ENCODE results near the gene ARHGAP1. TPM values are rescaled to one million over a fixed set of nuclear protein-coding genes. Genes with fewer than 3 reads are reported as not detected.

Gene ARHGAP1
- total RNA-seq, 2 experiments from 2014 or later = 52.9 to 54.4 TPM

DNA sequence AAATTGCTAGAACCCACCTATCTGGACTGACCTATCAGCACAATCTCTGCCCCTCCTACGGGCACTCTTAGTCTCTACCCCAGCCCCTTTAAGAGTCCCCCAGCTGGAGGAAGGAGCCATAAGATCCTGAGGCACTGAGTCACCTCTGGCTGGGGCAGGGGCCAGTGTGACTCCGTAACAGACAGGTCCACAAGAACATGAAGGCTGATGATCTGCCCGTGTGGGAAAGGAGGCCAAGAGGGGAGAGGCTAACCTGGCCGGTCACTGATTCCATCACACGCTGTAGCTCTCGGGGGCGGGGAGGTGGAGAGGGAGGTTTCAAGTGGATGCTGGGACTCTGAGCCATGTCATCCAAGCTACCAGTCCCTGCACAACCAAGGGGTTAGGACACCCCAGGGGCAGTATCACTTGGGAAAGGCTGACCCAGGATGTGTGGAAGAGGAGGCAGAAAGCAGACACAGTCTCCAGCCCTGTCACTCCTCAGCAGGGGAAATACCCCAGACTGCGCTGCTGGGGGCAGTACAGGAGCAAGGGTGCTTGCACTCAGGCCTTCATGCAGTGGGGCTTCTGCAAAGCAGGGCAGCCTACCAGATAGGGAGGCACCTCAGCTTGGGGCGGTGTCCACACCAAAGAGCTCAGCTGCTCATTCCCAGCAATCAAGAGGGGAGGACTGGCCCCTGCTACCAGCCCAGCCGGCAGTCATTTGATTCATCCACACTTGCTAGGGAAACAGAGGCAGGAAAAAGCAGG, 22.3 kb downstream of the ARHGAP1 start:
- ChIA-PET CTCF (interaction anchor here (0.6 kb wide), 1 partner anchor 83 kb away, joined by 3 read pairs; no protein-coding TSS in a partner anchor), POLR2A (no interaction called here)

DNA sequence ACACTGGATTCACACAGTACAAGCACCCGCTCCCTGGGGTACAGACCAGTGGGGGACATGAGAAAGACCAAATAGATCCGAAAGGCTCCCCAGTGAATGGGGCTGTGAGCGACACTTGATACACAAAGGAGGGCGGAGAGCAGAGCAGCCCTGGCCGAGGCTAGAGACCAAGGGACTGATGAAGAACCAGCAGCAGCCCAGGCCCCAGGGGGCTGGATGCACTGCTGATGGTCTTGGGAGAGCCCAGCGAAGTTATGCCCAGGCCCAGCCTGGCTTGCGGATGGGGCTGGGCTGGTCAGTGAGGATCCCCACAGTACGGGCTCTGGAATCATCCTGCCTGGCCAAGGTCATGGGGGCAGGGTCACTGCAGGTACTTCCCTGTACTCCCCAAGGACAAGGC, 23.2 kb downstream of the ARHGAP1 start:
- ChIA-PET POLR2A (no interaction called here), CTCF (no interaction called here)

- CTCF ChIA-PET = no interaction called here
Measured at GRCh38 chr11:46676436-46677158, 23.8 kb downstream of the ARHGAP1 start.

DNA sequence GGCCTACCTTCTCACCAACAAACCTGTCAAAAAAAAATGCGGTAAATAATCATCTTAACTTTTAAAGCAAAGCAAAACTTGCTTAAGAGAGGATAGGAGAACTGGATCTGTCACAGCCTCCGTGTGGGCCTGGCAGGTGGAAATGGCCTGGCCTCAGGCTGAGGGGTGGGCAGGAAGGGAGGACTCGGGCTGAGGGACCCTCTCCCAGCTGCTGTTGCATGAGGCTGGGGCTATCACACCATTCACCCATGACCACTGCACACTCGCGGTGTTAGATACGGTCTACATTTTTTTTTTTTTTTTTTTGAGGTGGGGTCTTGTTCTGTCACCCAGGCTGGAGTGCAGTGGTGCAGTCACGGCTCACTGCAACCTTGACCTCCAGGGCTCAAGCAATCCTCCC, 24.5 kb downstream of the ARHGAP1 start:
- ChIA-PET CTCF (no interaction called here), POLR2A (interaction anchor here (0.7 kb wide), 1 partner anchor 146 kb away, joined by 7 read pairs; no protein-coding TSS in a partner anchor)

More at GRCh38 chr11:46676436-46677158, 23.8 kb downstream of the ARHGAP1 start:
- POLR2A ChIA-PET = no interaction called here

- POLR2A ChIA-PET = interaction anchor here (0.7 to 1.3 kb wide), 2 partner anchors 25 to 145 kb away, joined by 3 to 7 read pairs; partner anchors contain the start of gene ARHGAP1
- CTCF ChIA-PET = interaction anchor here (0.9 kb wide), 1 partner anchor 21 kb away, joined by 3 read pairs; no protein-coding TSS in a partner anchor
Measured at GRCh38 chr11:46675288-46675851, 25.0 kb downstream of the ARHGAP1 start.

DNA sequence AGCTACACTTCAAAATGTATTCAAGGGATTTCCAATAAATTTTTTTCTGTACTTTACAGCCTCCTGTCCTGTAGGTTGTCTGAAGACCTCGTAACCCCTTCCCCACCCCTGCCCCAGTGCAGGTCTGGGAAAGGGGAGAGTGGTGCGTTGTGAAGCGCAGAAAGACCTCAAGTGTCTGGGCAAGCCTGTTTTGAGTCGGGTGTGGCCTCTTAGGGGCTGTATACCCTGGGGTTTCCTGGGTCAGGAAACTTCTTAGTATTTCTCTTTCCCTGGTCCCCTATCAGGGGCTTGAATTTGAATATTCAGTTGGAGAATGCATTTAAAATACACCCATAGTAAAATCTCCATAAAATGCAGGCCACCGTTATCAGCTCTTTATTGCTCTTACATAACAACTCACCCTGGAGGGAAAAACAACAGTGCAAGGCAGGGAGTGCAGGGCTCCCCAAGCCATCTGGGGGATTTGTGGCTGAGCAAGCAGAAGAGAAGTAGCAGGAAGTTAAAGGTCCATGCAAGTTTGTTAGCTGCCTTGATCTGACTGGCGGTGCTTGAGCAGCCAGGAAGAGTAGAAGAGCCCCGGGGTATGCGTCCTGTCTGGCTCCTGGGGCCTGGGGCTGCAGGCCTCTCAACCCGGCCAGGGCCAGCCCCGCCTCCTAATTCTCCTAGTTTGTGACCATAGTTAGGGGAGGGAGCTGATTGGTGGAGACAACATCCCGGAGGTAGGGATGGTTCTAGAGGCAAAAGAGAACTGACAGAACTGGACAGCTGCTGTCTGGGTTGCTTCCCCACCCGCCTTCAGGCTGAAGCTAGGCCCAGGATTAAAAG, 25.7 kb downstream of the ARHGAP1 start:
- CTCF ChIA-PET = interaction anchor here (0.9 kb wide), 1 partner anchor 22 kb away, joined by 3 read pairs; no protein-coding TSS in a partner anchor
- POLR2A ChIA-PET = interaction anchor here (1.3 kb wide), 1 partner anchor 25 kb away, joined by 3 read pairs; the partner anchor contains the start of gene ARHGAP1

DNA sequence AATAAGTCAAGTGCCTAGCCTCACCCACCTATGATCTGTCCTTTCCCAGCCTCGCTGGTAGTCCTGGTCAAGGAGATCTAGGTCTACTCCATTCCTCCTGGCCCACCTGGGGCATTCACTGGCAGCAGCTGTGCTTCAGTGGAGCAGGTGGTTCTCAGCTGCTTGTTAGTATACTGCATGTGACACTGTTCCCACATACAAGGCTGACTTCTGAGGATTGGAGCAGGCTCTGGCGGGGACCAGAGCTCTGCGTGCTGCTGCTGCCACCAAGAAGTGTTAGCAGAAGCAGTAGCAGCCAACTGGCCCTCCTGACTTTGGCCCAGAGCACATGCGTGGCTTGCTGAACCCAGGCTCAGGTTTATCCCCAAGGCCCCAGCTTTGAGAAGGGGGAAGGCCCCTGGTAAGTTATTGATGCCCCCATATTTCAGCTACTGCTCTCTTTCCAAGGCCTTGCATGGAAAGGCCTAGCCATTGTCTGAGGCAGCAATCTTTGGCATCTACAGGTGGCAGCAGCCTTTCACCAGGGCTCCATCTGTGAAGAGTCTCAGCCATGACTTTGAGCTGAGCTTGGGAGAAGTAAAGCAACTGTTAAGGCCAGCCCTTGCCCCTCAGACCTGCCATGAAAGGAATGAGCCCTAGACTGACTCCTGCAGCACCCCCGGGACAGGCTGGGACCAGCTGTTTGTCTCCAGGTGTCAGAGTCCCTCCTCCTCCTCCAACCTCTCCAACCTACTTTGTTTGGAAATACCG, 26.5 kb downstream of the ARHGAP1 start:
- POLR2A ChIA-PET = interaction anchor here (1.3 kb wide), 1 partner anchor 26 kb away, joined by 3 read pairs; the partner anchor contains the start of gene ARHGAP1
- CTCF ChIA-PET = no interaction called here

DNA sequence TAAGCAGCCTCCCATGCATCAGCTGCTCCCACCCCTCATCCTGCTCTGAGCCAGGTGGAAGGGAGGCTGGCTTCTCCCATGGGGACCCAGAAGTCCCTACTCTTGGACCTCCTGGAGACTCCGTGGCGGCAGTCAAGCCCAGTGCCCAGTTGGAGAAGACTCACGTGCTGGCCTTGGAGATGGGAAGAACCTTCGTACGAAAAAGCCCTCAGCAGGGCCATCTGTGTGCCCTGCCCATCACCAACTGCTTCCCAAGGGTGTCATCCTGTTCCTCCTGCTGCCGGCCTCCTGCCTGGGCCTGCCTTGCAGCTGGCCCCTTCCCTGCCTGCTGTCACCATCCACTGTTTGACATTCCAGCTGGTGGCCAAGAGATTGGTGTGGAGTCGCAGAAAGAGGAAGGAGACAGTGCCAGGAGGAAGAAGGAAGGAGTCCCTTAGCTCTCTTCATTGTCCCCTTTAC, 28.0 kb downstream of the ARHGAP1 start:
- CTCF ChIA-PET = interaction anchor here (0.8 kb wide), 1 partner anchor 24 kb away, joined by 3 read pairs; no protein-coding TSS in a partner anchor
- POLR2A ChIA-PET = no interaction called here

DNA sequence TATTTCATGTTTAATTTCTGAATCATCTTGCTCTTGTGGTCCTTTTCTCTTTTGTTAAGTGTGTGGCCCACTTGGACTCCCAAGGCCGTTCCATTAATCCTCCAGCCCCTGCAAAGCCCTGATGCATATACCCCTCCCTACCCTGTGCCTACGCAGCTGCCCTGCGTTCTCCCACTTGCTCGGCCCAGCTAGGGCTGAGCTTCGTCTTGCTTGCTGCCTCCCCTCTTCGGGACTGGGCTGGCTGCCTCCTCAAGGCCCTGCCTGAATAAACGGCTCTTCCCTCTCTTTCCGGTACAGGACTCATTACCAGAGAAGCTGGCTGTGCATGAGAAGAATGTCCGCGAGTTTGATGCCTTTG, 28.5 kb downstream of the ARHGAP1 start:
- POLR2A ChIA-PET = no interaction called here
- CTCF ChIA-PET = interaction anchor here (0.8 kb wide), 1 partner anchor 24 kb away, joined by 3 read pairs; no protein-coding TSS in a partner anchor

GRCh38 chr11:46670521-46670920, 29.9 kb downstream of the ARHGAP1 start:
- ChIA-PET POLR2A (interaction anchor here (0.7 kb wide), 1 partner anchor 12 kb away, joined by 4 read pairs; no protein-coding TSS in a partner anchor), CTCF (interaction anchor here (0.8 to 1.2 kb wide), 4 partner anchors 20 to 145 kb away, joined by 3 read pairs; partner anchors contain the start of genes ARHGAP1 and ZNF408)

GRCh38 chr11:46669711-46670139, 30.7 kb downstream of the ARHGAP1 start:
- CTCF ChIA-PET = interaction anchor here (1.0 to 1.3 kb wide), 3 partner anchors 31 to 146 kb away, joined by 3 read pairs; partner anchors contain the start of genes ARHGAP1, ATG13 and ZNF408
- POLR2A ChIA-PET = interaction anchor here (0.6 kb wide), 1 partner anchor 279 kb away, joined by 3 read pairs; no protein-coding TSS in a partner anchor

DNA sequence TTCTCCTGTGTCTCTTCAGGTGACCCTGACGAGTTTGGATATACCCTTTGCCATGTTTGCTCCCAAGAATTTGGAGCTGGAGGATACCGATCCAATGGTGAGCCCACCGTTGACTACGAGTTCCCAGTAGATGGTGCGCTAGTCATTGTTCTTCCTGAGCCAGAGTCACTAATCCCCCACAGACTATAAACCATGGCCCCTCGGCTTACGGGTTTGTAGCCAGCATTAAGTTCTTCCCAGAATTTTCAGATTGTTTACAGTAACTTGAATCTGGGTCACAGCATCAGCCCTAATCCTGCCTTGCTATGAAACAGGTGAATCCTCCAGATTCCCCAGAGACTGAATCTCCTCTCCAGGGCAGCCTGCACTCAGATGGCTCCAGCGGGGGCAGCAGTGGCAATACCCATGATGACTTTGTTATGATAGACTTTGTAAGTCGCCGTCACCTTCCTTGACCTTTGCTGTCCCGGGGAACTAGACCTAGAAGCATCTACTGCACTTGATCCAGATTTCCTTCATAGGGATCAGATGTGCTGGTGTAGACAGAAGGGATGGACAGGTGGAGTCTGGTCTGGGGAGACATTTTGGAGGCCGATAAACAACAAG, 31.8 kb downstream of the ARHGAP1 start:
- ChIA-PET POLR2A (no interaction called here), CTCF (interaction anchor here (1.3 kb wide), 1 partner anchor 51 kb away, joined by 3 read pairs; the partner anchor contains the start of gene ATG13)

GRCh38 chr11:46667043-46667481, 33.4 kb downstream of the ARHGAP1 start:
- CTCF ChIA-PET = interaction anchor here (0.5 kb wide), 1 partner anchor 42 kb away, joined by 3 read pairs; no protein-coding TSS in a partner anchor

DNA sequence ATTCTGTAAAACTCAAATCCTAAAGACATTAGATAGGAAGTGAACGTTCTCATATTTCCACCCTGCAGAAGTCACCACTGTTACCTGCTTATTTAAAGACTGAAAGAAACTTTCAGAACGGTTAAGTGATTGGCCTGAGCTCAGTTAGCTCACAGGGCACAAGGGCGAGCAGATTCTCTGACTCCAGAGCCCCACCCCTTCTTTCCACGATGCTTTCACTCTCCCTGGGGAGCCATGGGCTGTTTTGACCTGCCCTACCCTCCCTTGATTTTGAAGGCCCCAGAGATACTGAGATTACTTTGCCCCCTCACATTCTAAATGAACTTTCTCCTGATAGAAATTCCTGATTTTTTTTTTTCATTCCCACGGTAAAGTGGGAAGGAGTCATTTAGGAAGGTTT, 33.9 kb downstream of the ARHGAP1 start:
- POLR2A ChIA-PET = no interaction called here
- CTCF ChIA-PET = no interaction called here

More at GRCh38 chr11:46667043-46667481, 33.4 kb downstream of the ARHGAP1 start:
- POLR2A ChIA-PET = no interaction called here

DNA sequence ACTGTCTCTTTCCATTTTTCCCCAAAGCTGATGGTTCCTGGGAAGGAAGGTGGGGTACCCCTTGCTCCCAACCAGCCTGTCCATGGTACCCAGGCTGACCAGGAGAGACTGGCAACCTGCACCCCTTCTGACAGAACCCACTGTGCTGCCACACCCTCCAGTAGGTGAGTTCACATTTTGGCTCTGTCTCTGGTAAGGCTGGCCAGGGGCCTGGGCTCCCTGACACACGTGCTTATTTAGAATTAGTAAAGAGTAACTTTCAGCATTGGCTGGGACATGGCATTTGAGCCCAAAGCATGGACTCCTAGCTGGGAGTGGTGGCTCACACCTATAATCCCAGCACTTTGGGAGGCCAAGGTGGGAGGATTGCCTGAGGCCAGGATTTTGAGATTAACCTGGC, 35.1 kb downstream of the ARHGAP1 start:
- CTCF ChIA-PET = no interaction called here
- POLR2A ChIA-PET = no interaction called here

- CTCF ChIA-PET = no interaction called here
Measured at GRCh38 chr11:46664612-46665011, 35.8 kb downstream of the ARHGAP1 start.

GRCh38 chr11:46663277-46663940, 37.0 kb downstream of the ARHGAP1 start:
- ChIA-PET CTCF (no interaction called here), POLR2A (no interaction called here)

More at GRCh38 chr11:46664612-46665011, 35.8 kb downstream of the ARHGAP1 start:
- POLR2A ChIA-PET = no interaction called here
